GM12873 (cell line): ENCODE measurements around the gene LRRN4CL.

ENCODE experiments used
- CTCF ChIP-seq: IDR thresholded peaks from 2 replicates; pipeline ENCODE4 v1.5.1; 2012; ENCODE audit warnings: low read depth, mild to moderate bottlenecking, moderate library complexity, low read length, control low read depth; ENCODE audit not compliant: insufficient read depth; ENCODE audit errors: missing control alignments

Gene LRRN4CL

GRCh38 chr11:62694455-62695167 is 5.3 kb upstream of the LRRN4CL start:
- peak; percentile 87 for TF ChIP-seq CTCF

- TF ChIP-seq CTCF = no peak
These were observed 839 bp downstream of the LRRN4CL start for GRCh38 chr11:62688491-62688890.

- TF ChIP-seq CTCF = no peak
These were observed 1.6 kb downstream of the LRRN4CL start for GRCh38 chr11:62687508-62688396.

- no peak for TF ChIP-seq CTCF
These were observed 6.8 kb downstream of the LRRN4CL start for GRCh38 chr11:62682518-62682917.

- peak; percentile 76 for TF ChIP-seq CTCF
These were observed 8.5 kb downstream of the LRRN4CL start for GRCh38 chr11:62680825-62681240.

GRCh38 chr11:62678770-62679696 is 10.3 kb downstream of the LRRN4CL start, which contains the start of gene UBXN1:
TSS of gene UBXN1 (minus strand) at chr11:62679073. CDS start at chr11:62678923, 150 bp downstream.
- TF ChIP-seq CTCF = no peak
